Glutamatergic neuron (in vitro differentiated cells): ENCODE measurements around the gene SERINC5. TPM values are rescaled to one million over a fixed set of nuclear protein-coding genes. Genes with fewer than 3 reads are reported as not detected.
A peak's percentile ranks its signal among the peaks of the same experiment; 100 is the strongest.

Experiments
- DNase-seq: peaks from one replicate; pipeline ENCODE4 v3.0.0; 2022
- H3K27ac Mint-ChIP-seq: one replicate; pipeline ENCODE4 v1.8.0; 2020; ENCODE audit warnings: mild to moderate bottlenecking, mixed read lengths, inconsistent platforms; ENCODE audit not compliant: unreplicated experiment
- H3K27me3 Mint-ChIP-seq: one replicate; pipeline ENCODE4 v1.8.0; 2020; ENCODE audit warnings: mild to moderate bottlenecking, moderate library complexity, mixed read lengths, inconsistent platforms; ENCODE audit not compliant: unreplicated experiment
- H3K36me3 Mint-ChIP-seq: one replicate; pipeline ENCODE4 v1.8.0; 2020; ENCODE audit warnings: mild to moderate bottlenecking, mixed read lengths, inconsistent platforms; ENCODE audit not compliant: unreplicated experiment
- H3K4me1 Mint-ChIP-seq: one replicate; pipeline ENCODE4 v1.8.0; 2020; ENCODE audit warnings: mild to moderate bottlenecking, low read depth, mixed read lengths, inconsistent platforms; ENCODE audit not compliant: unreplicated experiment
- H3K4me3 Mint-ChIP-seq: one replicate; pipeline ENCODE4 v1.8.0; 2020; ENCODE audit warnings: mild to moderate bottlenecking, mixed read lengths, inconsistent platforms; ENCODE audit not compliant: unreplicated experiment
- H3K9me3 Mint-ChIP-seq: one replicate; pipeline ENCODE4 v1.8.0; 2020; ENCODE audit warnings: mild to moderate bottlenecking, moderate library complexity, mixed read lengths, inconsistent platforms; ENCODE audit not compliant: unreplicated experiment
- CTCF ChIP-seq: fragments of 200-600 bp; sonication (generic); IDR thresholded peaks from one replicate; pipeline ENCODE4 v1.5.0; 2021; ENCODE audit not compliant: partially characterized antibody, unreplicated experiment
- total RNA-seq: library from RNA; stranded (reverse); fragmentation: NEBNext Ultra II Directional; extraction: Animal tissue kit (Norgen Biotek cat#: 25700); gene quantifications from one replicate; pipeline ENCODE4 v1.2.1, GENCODE V29; 2021; ENCODE audit not compliant: unreplicated experiment

SERINC5 gene
- total RNA-seq, 1 donor from 2014 or later, result 15.1 TPM

- H3K27ac Mint-ChIP-seq, result no peak overlapping the region
- H3K4me1 Mint-ChIP-seq, result peaks cover 3% of the 10 kb centered on the region
- peaks cover 10% of the 10 kb centered on the region for H3K36me3 Mint-ChIP-seq
- H3K9me3 Mint-ChIP-seq, result no peaks in the 10 kb centered on the region
- no peaks in the 10 kb centered on the region for H3K27me3 Mint-ChIP-seq
- no peak for DNase-seq
- no peak for TF ChIP-seq CTCF
- no peak overlapping the region for H3K4me3 Mint-ChIP-seq
These were observed 121.0 kb downstream of the SERINC5 start for GRCh38 chr5:80134876-80135275.

- TF ChIP-seq CTCF, result no peak
- Mint-ChIP-seq H3K4me3 (no peak overlapping the region), H3K27ac (no peak overlapping the region), H3K27me3 (no peaks in the 10 kb centered on the region), H3K36me3 (peaks cover 10% of the 10 kb centered on the region), H3K4me1 (peaks cover 8% of the 10 kb centered on the region), H3K9me3 (no peaks in the 10 kb centered on the region)
- no peak for DNase-seq
These were observed 126.7 kb downstream of the SERINC5 start for GRCh38 chr5:80129146-80129545.

- H3K4me3 Mint-ChIP-seq, result no peak overlapping the region
- peaks cover 10% of the 10 kb centered on the region for H3K36me3 Mint-ChIP-seq
- H3K9me3 Mint-ChIP-seq, result no peaks in the 10 kb centered on the region
- peaks cover 5% of the 10 kb centered on the region for H3K4me1 Mint-ChIP-seq
- no peaks in the 10 kb centered on the region for H3K27me3 Mint-ChIP-seq
- peak; percentile 60 for DNase-seq
- H3K27ac Mint-ChIP-seq, result no peak overlapping the region
- no peak for TF ChIP-seq CTCF
These were observed 127.7 kb downstream of the SERINC5 start for GRCh38 chr5:80128141-80128540.

GRCh38 chr5:80127116-80127552 is 128.7 kb downstream of the SERINC5 start:
- Mint-ChIP-seq H3K36me3 (peaks cover 10% of the 10 kb centered on the region), H3K27me3 (no peaks in the 10 kb centered on the region), H3K4me3 (no peak overlapping the region), H3K9me3 (no peaks in the 10 kb centered on the region), H3K27ac (no peak overlapping the region), H3K4me1 (peaks cover 5% of the 10 kb centered on the region)
- TF ChIP-seq CTCF, result no peak
- no peak for DNase-seq

- H3K4me3 Mint-ChIP-seq, result no peak overlapping the region
- no peaks in the 10 kb centered on the region for H3K27me3 Mint-ChIP-seq
- TF ChIP-seq CTCF, result peak; percentile 29
- H3K36me3 Mint-ChIP-seq, result peaks cover 5% of the 10 kb centered on the region
- H3K9me3 Mint-ChIP-seq, result no peaks in the 10 kb centered on the region
- H3K27ac Mint-ChIP-seq, result no peak overlapping the region
- H3K4me1 Mint-ChIP-seq, result peaks cover 5% of the 10 kb centered on the region
- no peak for DNase-seq
These were observed 129.8 kb downstream of the SERINC5 start for GRCh38 chr5:80125962-80126480.
